HG03135 (cell line): ENCODE data around the gene SCFD2.
"Not testable (repeated sequence)": the region's sequence is repeated elsewhere in the genome, so short reads cannot be mapped to it uniquely, and the experiment has no call there.

Source experiments
- ATAC-seq: cut with Tn5 transposase; IDR thresholded peaks from one replicate; pipeline ENCODE4 v1.9.1; 2021; ENCODE audit warnings: mild to moderate bottlenecking, moderate library complexity; ENCODE audit not compliant: unreplicated experiment

Gene SCFD2

DNA sequence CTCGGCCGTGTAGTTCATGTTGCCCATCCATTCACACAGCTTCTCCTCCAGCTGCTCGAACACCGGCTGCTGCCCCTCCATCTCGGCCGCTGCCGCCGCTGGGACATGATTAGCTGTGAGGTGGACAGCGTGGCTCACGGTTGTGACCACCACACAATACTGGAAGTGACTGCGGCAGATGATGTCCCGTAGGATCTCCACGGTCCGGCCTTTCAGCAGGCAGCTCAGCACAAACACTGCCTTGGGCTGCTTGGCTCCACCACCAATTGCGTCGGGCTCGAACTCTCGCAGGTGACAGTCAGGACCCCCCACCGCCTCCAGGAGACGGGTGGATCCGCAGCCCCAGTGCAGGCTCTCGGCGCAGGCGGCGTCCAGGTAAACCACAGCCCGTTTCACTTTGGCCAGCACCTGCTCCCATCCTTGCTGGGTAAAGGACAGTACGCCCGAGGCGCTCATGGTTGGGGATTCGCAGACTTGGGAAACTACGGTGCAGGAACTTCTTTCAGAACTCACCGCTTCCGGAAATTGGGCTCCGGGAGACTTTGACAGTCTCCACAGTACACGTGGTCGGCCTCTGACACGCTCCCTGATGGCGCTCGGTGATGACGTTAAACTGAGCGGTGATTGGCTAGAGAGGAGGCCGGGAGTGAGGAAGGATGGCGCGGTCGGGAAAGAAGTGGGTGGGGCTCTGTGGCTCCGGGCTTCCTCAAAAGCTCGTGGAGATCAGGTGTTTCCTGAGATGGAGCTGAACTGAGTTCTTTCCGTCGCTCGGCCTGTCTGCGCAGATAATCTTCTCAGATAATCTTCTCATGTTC lies at the start of gene SCFD2:
Gene SCFD2, minus strand, starts transcription at position 576 of the 815 bp plus-strand sequence.
- ATAC-seq, result peak; percentile 95

DNA sequence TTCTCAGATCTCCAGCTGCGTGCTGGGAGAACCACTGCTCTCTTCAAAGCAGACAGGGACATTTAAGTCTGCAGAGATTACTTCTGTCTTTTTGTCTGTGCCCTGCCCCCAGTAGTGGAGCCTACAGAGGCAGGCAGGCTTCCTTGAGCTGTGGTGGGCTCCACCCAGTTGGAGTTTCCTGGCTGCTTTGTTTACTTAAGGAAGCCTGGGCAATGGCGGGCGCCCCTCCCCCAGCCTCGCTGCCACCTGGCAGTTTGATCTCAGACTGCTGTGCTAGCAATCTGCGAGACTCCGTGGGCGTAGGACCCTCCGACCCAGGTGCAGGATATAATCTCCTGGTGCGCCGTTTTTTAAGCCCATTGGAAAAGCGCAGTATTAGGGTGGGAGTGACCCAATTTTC lies 43.6 kb upstream of the SCFD2 start:
- ATAC-seq, result not testable (repeated sequence)

DNA sequence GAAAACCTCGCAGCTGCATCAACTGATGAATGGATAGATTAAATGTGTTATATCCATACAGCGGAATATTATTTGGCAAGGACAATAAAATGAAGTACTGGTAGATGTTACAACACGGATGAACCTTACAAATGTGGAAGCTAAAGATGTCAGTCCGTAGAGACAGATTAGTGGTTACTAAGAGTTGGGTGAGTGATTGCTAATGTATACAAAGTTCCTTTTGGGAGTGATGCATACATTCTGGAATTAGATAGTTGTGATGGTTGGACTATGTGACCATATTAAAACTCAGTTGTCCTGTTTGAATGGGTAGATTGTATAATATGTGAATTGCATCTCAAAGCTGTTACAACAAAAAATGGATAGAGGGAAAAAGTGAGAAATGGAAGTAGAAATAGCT lies 14.4 kb upstream of the SCFD2 start:
- no peak for ATAC-seq

DNA sequence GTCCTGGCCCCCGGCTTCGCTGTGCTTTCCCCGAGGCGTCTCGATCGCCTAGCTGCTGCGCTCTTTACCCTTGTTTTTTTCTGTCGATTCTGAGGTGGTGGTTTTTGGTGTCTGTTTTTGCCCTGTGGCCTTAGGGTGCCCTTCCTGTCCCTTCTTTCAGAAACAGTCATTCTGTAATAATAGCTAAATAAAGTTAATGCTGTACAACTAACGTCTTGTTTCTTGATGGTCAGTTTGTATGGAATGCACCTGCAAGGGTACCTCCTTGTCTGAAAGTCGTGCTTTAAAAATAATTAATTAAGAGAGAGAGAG lies 12.3 kb upstream of the SCFD2 start:
- peak; percentile 54 for ATAC-seq

DNA sequence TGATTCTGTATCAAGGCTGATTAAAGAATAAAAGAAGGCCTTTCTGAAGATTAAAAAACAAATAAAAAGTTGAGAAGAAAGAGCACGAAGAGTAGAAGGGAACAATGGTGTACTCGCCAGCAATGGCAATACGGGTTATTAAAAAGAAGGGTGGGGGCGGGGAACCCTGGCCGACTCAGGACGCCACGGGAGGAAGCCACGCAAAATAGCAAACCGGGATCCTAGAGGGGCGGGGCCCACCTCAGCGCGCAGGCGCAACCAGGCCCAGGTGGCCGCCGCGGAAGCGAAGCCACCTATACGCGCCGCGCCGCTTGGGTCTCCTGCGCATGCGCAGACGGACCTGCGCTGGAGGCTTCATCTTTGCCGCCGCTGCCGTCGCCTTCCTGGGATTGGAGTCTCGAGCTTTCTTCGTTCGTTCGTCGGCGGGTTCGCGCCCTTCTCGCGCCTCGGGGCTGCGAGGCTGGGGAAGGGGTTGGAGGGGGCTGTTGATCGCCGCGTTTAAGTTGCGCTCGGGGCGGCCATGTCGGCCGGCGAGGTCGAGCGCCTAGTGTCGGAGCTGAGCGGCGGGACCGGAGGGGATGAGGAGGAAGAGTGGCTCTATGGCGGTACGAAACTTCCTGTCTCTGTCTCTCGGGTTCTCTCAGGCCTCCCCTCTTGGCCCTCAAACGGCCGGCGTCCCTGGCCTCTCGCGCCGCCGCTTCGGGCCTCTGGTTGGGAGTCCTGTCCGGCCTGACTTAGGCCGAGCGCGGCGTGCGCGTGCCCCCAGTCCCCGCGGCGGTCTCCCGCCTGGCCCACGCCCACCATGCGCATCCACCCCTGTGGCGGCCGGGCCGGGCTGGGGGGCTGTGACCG lies 11.7 kb upstream of the SCFD2 start, which contains the start of gene FIP1L1:
Gene FIP1L1, plus strand, starts transcription at position 323 of the 852 bp plus-strand sequence. Its CDS starts 198 bp downstream, at position 521.
- peak; percentile 85 for ATAC-seq

DNA sequence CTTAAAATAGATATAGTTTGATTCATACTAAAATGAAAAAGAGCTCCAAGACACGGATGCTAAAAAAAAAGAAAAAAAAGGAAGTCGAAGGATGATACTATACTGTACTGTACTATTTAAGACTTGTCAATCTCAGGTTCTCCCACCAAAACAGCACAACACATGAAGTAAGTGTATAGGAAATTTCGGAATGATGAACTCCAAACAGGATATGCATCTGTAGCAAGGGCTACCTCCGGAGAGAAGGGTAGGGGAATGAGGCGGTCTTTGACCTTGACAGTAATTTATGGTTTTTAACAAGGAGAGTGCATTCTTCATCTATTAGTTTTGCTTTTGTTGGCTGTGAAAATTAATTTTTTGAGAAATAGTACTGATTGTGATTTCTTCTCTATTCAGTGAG lies 11.0 kb upstream of the SCFD2 start:
- ATAC-seq, result no peak

DNA sequence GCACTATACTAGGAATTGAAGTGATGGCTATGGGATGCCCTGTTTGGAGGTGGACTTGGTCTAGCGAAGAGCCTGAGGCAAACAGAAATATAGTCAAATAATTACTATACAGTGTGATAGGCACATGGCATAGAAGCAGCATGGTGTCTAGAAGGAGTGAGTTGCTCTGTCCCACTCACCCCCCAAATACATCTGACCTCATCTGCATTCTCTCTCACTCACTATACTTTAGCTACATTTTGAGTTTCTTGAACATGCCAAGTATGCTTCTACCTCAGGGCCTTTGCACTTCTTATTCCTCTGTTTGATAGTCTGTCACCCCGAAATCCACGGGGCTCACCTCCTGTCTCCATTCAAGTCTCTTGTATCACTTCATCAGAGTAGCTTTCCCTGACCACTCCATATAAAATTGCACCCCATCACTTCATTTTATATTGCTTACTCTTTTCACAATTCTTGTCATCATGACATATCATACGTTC lies 9.0 kb upstream of the SCFD2 start:
- ATAC-seq, result no peak

DNA sequence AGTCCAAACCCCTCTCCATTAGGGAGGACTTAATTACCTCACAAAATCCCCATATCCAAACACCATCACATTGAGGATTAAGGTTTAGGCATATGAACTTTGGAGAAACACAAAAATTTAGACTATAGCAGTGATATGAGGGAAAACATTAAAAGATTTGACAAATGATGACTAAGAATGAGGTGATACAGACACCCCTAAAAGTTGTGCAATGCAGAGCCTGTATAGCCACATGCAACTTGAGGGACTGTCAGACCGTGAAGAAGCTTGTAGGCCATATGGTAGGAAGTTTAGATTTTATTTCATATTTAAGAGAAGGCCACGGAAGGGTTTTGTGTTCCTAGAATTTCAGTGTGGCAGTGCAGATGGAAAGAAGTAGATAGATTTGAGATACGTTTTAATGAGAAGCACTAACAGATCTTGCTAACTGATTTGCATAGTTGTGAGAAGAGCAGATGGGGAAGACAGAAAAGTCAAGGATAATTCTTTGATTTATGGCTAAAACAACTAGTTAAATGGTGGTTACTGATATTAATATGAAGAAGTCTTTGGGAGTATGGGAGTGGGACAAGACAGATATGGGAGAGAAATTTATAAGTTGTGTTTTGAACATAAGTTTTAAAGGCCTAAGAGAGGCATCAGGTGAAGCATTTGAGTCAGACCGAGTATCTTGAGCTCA lies 6.1 kb upstream of the SCFD2 start:
- no peak for ATAC-seq

DNA sequence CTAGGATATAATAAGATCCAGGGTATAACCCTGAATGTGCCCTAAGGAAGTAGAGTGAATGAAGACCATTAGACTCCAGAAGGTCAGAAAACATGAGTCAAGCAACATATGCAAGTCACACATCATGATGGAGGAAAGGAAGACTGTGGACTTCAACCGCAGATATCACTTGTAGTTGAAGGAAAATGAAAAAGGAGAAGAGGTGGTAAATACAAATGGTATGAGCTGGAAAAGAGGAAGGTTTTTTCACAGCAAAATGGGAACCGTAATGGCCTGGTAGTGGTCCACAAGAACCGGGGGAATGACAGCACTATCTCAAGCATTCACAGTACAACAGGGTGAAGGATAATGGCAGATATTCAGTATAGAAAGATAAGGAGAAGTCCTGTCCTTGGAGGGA lies 5.2 kb upstream of the SCFD2 start:
- no peak for ATAC-seq

DNA sequence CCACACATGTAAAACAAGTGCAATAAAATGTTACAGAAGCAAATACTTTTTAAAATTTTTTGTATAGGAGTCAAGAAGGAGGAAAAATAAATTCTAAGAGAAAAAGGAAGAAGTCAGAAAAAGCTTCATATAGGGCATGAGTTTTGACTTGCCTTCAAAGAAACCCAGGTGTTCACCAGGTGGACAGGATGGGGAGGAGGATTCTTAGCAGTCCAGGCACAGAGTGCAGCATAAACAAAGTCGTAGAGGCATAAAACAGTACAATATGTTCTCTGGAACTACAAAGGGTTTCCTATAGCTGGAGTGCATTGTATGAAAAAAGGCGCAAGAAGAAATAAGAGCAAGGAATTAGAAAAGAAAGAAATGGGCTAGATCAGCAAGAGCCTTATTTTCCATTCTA lies 1.9 kb upstream of the SCFD2 start:
- no peak for ATAC-seq

DNA sequence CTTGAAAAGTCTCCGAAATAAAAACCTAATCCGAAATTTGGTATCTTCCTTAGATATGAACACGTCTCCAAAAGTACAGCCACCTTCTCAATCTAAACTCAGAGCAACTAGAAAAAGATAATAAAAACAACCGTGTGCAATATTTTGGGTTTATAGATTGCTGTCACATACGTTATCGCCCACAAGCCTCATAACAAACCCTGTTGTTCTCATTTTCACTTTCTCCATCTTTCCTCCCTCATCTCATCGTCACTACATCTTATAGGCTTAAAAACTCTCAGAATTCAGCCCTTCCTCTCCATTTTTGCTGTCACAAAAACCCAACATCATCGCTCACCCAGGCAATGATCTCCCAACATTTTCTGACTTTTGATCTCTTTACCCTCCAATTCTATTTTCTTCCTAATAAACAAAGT lies 448 bp upstream of the SCFD2 start:
- ATAC-seq, result peak; percentile 26

DNA sequence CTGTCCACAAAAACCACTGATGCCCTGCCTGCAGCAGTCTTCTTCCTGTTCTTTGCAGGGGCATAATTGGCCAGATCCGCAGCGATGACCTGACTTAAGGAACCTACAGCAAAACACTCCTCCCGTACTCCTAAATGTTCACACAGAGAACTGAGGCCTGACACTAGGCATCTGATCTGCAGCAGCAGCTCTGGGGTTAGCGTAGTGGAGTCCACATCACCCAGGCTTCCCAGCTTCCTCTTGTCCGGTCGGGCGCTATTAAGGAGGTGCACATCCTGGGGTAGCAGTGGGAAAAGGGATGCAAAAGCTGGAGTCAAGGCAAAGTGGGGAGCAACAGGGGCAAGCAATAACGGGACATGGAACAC lies 758 bp downstream of the SCFD2 start:
- peak; percentile 14 for ATAC-seq

DNA sequence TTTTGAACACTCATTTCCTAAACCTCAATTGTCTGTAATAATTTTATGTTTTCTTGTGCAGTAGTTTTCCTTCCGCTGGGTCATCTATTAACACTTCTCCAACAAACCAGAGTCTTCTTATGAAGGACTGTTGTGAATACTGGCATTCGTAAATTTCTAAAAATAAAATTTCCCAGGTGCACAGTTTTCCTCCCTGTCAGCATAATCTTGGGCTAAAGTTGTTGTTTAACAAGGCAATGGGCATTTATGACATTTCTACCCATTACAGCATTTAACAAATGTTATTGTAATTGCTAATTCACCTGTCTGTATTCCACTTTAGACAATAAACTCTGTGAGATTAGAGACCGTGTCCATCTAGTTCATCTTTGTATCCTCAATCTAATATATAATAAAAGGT lies 1.2 kb downstream of the SCFD2 start:
- ATAC-seq, result no peak

DNA sequence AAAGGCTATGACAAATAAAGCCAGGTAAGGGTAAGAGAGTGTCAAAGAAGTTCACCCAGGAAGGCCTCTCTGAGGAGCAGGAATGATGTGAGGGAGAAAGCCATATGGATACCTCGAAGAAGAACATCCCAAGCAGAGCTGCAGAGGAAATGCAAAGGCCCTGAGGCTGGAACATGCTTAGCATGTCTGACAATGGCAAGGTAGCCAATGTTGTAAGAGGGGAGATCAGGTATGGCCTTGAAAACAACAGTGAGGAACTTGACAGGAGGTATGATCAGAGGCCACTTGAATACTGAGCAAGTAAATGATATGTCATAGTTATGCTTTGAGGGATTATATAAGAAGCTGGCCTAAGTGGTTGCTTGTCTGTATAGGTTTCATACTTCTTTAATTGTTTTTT lies 3.8 kb downstream of the SCFD2 start:
- no peak for ATAC-seq

DNA sequence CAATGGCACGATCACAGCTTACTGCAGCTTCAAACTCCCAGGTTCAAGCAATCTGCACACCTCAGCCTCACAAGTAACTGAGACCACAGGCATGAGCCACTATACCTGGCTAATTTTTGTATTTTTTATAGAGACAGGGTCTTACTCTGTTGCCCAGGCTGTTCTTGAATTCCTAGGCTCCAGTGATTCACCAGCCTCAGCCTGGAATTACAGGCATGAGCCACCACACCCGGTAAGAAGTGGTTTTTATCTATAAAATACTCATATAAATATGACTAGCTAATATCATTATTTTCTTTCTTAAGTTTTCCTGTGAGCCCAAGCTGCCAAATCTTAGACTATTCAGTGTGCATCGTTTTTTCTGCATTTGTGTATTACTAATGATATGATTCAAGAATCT lies 4.4 kb downstream of the SCFD2 start:
- ATAC-seq, result no peak

DNA sequence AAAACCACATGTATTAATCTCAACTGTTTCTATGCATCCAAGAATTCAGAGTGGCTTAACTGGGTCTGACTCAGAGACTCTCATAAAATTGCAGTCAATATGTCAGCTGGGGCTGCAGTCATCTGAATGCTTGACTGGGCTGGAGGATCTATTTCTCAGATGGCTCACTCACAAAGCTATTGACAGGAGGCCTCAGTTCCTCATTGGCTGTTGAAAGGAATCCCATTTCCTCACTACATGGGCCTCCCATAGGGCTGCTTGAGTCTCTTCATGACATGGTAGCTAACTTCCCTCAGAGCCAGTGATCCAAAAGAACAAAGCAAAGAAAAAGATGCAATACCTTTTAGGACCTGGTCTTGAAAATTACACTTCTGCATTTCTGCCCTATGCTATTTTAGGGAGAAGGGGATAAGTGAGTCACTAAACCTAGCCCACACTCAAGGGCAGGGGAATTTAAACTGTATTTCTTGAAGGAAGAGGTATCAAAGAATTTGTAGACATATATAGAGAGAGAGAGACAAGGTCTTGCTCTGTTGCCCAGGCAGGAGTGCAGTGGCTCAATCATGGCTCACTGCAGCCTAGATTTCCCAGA lies 9.8 kb downstream of the SCFD2 start:
- ATAC-seq, result no peak

DNA sequence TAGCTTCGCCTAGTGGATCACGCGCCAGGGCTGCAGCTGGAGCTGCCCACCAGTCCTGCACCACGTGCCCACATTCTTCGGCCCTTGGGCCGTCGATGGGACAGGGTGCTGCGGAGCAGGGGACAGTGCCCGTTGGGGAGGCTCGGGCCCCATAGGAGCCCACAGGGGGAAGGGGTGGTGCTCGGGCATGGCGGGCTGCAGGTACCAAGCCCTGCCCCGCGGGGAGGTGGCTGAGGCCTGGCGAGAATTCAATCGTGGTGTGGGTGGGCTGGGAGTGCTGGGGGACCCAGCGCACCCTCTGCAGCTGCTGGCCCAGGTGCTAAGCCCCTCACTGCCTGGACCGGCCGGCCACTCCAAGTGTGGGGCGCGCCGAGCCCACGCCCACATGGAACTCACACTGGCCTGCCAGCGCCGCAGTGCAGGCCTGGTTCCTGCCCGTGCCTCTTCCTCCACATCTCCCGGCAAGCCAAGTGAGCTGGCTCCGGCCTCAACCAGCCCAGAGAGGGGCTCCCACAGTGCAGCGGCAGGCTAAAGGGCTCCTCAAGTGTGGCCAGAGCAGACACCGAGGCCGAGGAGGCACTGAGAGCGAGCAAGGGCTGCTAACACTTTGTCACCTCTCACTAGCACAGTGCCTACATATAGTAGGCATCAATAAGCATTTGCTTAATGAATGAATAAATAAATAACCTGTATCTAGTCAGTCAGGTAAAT lies 11.7 kb downstream of the SCFD2 start:
- no peak for ATAC-seq

DNA sequence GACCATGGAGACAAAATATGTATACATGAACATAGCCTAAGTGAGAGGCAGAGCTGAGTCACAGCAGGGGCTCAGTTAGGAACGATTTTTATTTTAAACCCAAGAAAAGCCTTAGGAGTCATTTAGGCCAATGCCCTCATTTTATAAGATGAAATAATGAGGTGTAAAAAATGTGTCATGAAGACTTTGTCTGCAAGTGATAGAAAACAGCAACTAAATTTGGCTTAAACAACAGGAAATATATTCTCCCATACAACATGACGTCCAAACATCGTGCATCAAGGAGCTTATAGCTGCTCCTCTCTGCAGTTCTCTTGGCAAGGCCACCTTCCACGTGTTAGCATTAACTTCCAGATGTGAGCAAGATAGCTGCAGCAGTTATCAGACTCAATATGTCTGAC lies 16.8 kb downstream of the SCFD2 start:
- ATAC-seq, result no peak

DNA sequence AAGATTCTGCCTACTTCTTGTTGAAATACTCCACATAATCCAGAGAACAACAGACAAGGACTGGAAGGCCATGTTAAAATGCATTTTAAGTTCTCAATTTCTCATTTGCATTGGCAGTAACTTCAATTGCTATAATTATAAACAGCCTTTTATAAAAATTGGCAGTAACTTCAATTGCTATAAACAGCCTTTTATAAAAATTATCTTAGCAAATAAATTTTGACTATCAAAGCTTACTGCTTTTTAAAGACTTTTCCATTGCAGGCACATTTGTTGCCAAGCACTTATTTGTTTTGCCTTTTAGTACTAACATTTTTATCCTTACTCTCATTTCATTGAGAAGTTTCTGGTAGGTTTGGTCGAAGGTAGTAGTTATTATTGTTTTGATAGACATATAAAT lies 17.8 kb downstream of the SCFD2 start:
- no peak for ATAC-seq
